Suprapubic skin (tissue), 4 donors: ENCODE measurements around the gene NBAS. TPM values are rescaled to one million over a fixed set of nuclear protein-coding genes. Genes with fewer than 3 reads are reported as not detected.

Experiments
- DNase-seq, 2 donors: peaks; one replicate each; pipeline ENCODE4 v3.0.0-alpha.2; 2019; ENCODE audit warnings: low spot score in 2 of 2
- H3K27ac ChIP-seq: fragments of 200-600 bp; sonication (generic); one replicate; pipeline ENCODE4 v1.5.1; 2019
- H3K27me3 ChIP-seq: fragments of 200-600 bp; sonication (generic); one replicate; pipeline ENCODE4 v1.5.1; 2019
- H3K36me3 ChIP-seq: fragments of 200-600 bp; sonication (generic); one replicate; pipeline ENCODE4 v1.5.1; 2019
- H3K4me1 ChIP-seq: fragments of 200-600 bp; sonication (generic); one replicate; pipeline ENCODE4 v1.5.1; 2019
- H3K4me3 ChIP-seq: fragments of 200-600 bp; sonication (generic); one replicate; pipeline ENCODE4 v1.5.1; 2019; ENCODE audit warnings: mild to moderate bottlenecking
- H3K9me3 ChIP-seq: fragments of 200-600 bp; sonication (generic); one replicate; pipeline ENCODE4 v1.5.1; 2019
- EP300 ChIP-seq: sonication (generic); formaldehyde crosslinking; IDR thresholded peaks from one replicate; pipeline ENCODE4 v1.6.1; 2017; ENCODE audit warnings: antibody characterized with exemption
- POLR2A ChIP-seq, 2 donors: fragments of 450-650 bp; IDR thresholded peaks; one replicate each; pipeline ENCODE4 v1.6.1; 2017; ENCODE audit warnings: antibody characterized with exemption in 2 of 2, mild to moderate bottlenecking in 2 of 2, moderate library complexity in 2 of 2
- POLR2AphosphoS5 ChIP-seq, 3 donors: sonication (generic); formaldehyde crosslinking; IDR thresholded peaks; one replicate each; pipeline ENCODE4 v1.6.1; 2017; ENCODE audit warnings: antibody characterized with exemption in 3 of 3
- WGBS: methylation state at CpG from one replicate; pipeline ENCODE4 v1.1.5; 2018; 5-methylcytosine and 5-hydroxymethylcytosine counted together
- total RNA-seq, 4 donors: library from RNA; depleted of rRNA; stranded (reverse); fragments of >200 nt; gene quantifications; one replicate each; pipeline ENCODE4 v1.1.0, GENCODE V29; 2016
- TF ChIP-seq, protein P1 (sequence below), 2 donors: fragments of 200-600 bp in 1 of 2; fragments of 450-650 bp in 1 of 2; sonication (generic) in 1 of 2; IDR thresholded peaks; one replicate each; pipeline ENCODE4 v1.5.1; 2016 to 2019; ENCODE audit warnings: antibody characterized with exemption in 2 of 2, mild to moderate bottlenecking in 1 of 2, moderate library complexity in 1 of 2

Gene NBAS
- total RNA-seq, 4 donors from 2014 or later: 44.4 to 48.4 (median 45.6) TPM

DNA sequence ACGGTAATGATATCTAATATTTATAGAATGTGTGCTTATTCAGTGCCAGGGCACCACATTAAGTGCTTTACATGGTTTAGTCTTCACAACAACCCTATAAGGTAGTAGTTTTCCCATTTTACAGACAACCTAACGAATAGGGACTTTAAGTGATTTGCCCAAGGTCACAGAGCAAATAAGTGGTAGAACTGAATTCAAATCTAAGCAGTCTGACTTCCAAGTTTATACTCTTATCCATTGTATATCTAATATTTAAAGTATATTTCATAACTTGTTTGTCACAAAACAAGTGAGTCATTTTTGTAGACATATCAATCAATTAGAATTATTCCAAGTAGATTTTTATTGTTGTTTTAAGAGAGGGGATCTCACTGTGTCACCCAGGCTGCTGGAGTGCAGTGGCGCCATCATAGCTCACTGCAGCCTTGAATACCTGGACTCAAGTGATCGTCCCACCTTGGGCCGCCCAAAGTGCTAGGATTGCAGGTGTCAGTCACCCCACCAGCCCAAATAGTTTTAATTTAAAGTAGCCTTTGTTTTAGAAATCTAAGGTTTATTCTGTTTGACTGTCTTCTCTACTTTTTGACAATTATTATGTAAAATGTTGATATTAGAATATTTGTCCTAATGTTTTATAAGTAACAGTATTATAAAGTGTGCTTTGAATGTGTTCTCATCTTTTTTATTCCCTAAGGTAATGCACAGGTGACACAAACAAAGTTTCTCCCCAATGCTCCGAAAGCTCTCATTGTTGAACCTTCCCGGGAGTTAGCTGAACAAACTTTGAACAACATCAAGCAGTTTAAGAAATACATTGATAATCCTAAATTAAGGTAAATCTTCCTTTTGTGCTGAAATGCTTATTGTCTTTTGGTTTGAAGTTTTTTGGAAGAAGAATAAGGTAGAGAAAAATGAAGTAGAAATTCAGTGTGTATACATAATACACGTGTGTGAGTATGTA is 45.6 kb upstream of the NBAS start:
- no peak for TF ChIP-seq POLR2A (IDR thresholded peaks at IDR 0.05)
- TF ChIP-seq, protein P1, sequence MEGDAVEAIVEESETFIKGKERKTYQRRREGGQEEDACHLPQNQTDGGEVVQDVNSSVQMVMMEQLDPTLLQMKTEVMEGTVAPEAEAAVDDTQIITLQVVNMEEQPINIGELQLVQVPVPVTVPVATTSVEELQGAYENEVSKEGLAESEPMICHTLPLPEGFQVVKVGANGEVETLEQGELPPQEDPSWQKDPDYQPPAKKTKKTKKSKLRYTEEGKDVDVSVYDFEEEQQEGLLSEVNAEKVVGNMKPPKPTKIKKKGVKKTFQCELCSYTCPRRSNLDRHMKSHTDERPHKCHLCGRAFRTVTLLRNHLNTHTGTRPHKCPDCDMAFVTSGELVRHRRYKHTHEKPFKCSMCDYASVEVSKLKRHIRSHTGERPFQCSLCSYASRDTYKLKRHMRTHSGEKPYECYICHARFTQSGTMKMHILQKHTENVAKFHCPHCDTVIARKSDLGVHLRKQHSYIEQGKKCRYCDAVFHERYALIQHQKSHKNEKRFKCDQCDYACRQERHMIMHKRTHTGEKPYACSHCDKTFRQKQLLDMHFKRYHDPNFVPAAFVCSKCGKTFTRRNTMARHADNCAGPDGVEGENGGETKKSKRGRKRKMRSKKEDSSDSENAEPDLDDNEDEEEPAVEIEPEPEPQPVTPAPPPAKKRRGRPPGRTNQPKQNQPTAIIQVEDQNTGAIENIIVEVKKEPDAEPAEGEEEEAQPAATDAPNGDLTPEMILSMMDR (IDR thresholded peaks at IDR 0.05): no peak
- TF ChIP-seq POLR2AphosphoS5 (IDR thresholded peaks at IDR 0.05): no peak
- no peak for TF ChIP-seq EP300
- H3K36me3 ChIP-seq: peaks cover 85% of the 10 kb centered on the region
- 89% methylated on average over 8 of the region's 8 CpGs for WGBS
- no peaks in the 10 kb centered on the region for H3K9me3 ChIP-seq
- H3K4me3 ChIP-seq: no peak overlapping the region
- DNase-seq: no peak
- H3K4me1 ChIP-seq: no peaks in the 10 kb centered on the region
- H3K27me3 ChIP-seq: no peaks in the 10 kb centered on the region
- H3K27ac ChIP-seq: no peak overlapping the region

DNA sequence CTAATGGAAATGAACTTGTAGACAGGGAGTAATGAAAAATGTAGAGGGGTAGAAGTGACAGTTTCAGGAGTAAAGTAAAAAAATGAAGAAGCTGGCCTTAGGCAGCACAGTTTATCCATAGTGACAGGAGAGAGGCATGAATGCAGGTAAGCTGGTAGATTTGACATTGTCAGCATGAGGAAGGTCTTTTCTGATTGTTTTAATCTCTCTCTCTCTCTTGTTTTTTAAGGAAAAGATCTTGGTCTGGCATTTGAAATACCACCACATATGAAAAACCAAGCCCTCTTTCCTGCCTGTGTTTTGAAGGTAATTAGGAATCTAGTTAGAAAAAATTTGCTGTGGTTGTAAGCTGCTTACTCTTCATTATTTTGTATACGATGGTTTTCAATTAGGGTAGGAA is 44.6 kb upstream of the NBAS start:
- H3K9me3 ChIP-seq: no peaks in the 10 kb centered on the region
- no peaks in the 10 kb centered on the region for H3K27me3 ChIP-seq
- no peak overlapping the region for H3K4me3 ChIP-seq
- WGBS: 67% methylated on average over 1 of the region's 1 CpG
- TF ChIP-seq POLR2AphosphoS5 (IDR thresholded peaks at IDR 0.05) (no peak), EP300 (no peak), POLR2A (IDR thresholded peaks at IDR 0.05) (no peak)
- TF ChIP-seq, protein P1 (IDR thresholded peaks at IDR 0.05): no peak
- DNase-seq: no peak
- H3K36me3 ChIP-seq: peaks cover 95% of the 10 kb centered on the region
- H3K4me1 ChIP-seq: no peaks in the 10 kb centered on the region
- no peak overlapping the region for H3K27ac ChIP-seq

DNA sequence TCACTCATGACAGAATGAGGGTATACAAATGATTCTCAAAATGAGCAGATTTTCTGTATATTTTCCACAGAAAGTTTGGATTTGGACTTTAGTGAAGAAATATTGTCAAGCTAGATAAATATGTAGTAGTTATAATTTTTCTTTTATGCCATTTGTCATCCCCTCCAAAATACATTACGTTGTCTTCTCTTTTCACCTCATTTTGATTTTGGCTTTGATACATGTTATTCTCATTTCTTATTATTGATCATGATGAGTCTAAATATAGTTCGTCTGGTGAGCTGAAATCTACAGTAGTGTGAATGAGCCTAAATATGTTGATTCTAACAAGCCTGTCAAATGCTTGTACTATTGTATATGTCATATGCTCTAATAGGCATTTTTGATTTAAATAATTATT is 42.8 kb upstream of the NBAS start:
- no peak overlapping the region for H3K27ac ChIP-seq
- peaks cover 98% of the 10 kb centered on the region for H3K36me3 ChIP-seq
- H3K4me1 ChIP-seq: no peaks in the 10 kb centered on the region
- TF ChIP-seq, protein P1 (IDR thresholded peaks at IDR 0.05): no peak
- TF ChIP-seq POLR2AphosphoS5 (IDR thresholded peaks at IDR 0.05) (no peak), POLR2A (IDR thresholded peaks at IDR 0.05) (no peak), EP300 (no peak)
- no peak overlapping the region for H3K4me3 ChIP-seq
- 94% methylated on average over 2 of the region's 2 CpGs for WGBS
- H3K9me3 ChIP-seq: no peaks in the 10 kb centered on the region
- DNase-seq: no peak
- H3K27me3 ChIP-seq: no peaks in the 10 kb centered on the region

DNA sequence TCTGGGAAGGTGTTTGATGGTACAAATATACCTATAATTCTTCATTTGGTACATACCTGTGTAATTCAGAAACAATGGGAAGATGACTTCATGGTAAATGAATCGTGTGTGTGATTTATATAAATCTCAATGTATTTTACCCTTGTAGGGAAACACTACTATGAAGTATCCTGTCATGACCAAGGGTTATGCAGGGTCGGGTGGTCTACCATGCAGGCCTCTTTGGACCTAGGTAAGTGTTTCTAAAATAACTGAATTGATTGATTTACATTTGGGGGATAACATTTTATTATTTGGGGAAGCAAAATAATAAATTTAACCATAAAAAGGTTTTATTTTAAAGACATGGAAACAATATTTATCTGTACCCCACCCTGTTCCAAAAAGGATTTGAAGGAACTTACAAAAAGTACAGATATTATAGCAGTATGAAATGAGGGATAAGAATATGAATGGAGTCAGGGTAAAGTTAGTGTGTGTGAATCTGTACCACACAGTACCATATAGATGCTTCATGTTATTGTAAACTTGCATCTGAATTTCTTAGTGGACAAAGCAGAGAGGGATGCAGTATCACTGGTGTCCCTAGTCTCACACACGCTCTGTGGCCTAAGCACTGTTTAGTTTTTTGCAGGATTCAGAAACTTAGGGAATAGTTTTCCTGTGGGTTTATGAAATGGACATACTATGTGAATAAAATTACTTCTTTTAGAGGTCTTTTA is 42.1 kb upstream of the NBAS start:
- TF ChIP-seq POLR2AphosphoS5 (IDR thresholded peaks at IDR 0.05): no peak
- no peak for TF ChIP-seq POLR2A (IDR thresholded peaks at IDR 0.05)
- TF ChIP-seq, protein P1 (IDR thresholded peaks at IDR 0.05): no peak
- no peak for TF ChIP-seq EP300
- peaks cover 99% of the 10 kb centered on the region for H3K36me3 ChIP-seq
- H3K27ac ChIP-seq: no peak overlapping the region
- H3K27me3 ChIP-seq: no peaks in the 10 kb centered on the region
- DNase-seq: no peak
- no peaks in the 10 kb centered on the region for H3K4me1 ChIP-seq
- WGBS: 90% methylated on average over 3 of the region's 3 CpGs
- H3K4me3 ChIP-seq: no peak overlapping the region
- no peaks in the 10 kb centered on the region for H3K9me3 ChIP-seq

DNA sequence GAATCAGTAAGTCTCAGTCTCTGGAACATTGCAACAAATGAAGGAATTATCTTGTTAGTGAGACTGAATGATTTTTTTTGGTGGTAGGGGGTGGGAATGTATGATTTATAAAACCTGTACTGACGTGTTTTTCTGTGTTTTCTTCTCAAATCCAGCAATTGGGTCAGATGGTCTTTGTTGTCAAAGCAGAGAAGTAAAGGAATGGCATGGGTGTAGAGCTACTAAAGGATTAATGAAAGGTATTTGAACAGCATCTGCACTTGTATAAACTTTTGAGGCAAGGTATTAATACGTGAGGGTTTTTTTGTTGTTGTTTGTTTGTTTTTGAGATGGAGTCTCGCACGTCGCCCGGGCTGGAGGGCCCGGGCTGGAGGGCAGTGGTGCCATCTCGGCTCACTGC is 41.3 kb upstream of the NBAS start:
- WGBS: 92% methylated on average over 8 of the region's 8 CpGs
- H3K4me1 ChIP-seq: no peaks in the 10 kb centered on the region
- peaks cover 96% of the 10 kb centered on the region for H3K36me3 ChIP-seq
- H3K4me3 ChIP-seq: no peak overlapping the region
- no peak overlapping the region for H3K27ac ChIP-seq
- TF ChIP-seq POLR2AphosphoS5 (IDR thresholded peaks at IDR 0.05) (no peak), POLR2A (IDR thresholded peaks at IDR 0.05) (no peak), EP300 (no peak)
- TF ChIP-seq, protein P1 (IDR thresholded peaks at IDR 0.05): no peak
- no peaks in the 10 kb centered on the region for H3K9me3 ChIP-seq
- H3K27me3 ChIP-seq: no peaks in the 10 kb centered on the region
- no peak for DNase-seq
